Measurements from ENCODE around the gene GUCY1A2.

The GUCY1A2 gene

GRCh38 chr11:106668147-106668546, 350.1 kb downstream of the GUCY1A2 start:
- no peaks in the 10 kb centered on the region for H3K4me1 ChIP-seq
- H3K27me3 ChIP-seq (ENCODE audit: low read depth): no peaks in the 10 kb centered on the region
- DNase-seq (ENCODE audit: low spot score in 2 of 2): no peak
- H3K4me3 ChIP-seq: no peak overlapping the region
- in situ Hi-C loops (cut with MboI; ENCODE audit: low sequenced_read_pairs): no loop called here
- H3K36me3 ChIP-seq (replicated peaks): no peaks in the 10 kb centered on the region
- H3K9me3 ChIP-seq: no peaks in the 10 kb centered on the region

GRCh38 chr11:106656646-106657045, 361.6 kb downstream of the GUCY1A2 start:
- DNase-seq (ENCODE audit: low spot score in 2 of 2): no peak
- in situ Hi-C loops (cut with MboI; ENCODE audit: low sequenced_read_pairs): no loop called here

GRCh38 chr11:106644824-106645223, 373.5 kb downstream of the GUCY1A2 start:
- Histone ChIP-seq H3K9me3 (no peaks in the 10 kb centered on the region), H3K27me3 (ENCODE audit: low read depth) (no peaks in the 10 kb centered on the region), H3K36me3 (replicated peaks) (no peaks in the 10 kb centered on the region), H3K4me1 (no peaks in the 10 kb centered on the region), H3K4me3 (no peak overlapping the region)
- in situ Hi-C loops (cut with MboI; ENCODE audit: low sequenced_read_pairs): no loop called here
- DNase-seq (ENCODE audit: low spot score in 2 of 2): no peak

More at GRCh38 chr11:106656646-106657045, 361.6 kb downstream of the GUCY1A2 start:
- Histone ChIP-seq H3K4me1 (no peaks in the 10 kb centered on the region), H3K9me3 (no peaks in the 10 kb centered on the region), H3K36me3 (replicated peaks) (no peaks in the 10 kb centered on the region), H3K27me3 (ENCODE audit: low read depth) (no peaks in the 10 kb centered on the region), H3K4me3 (no peak overlapping the region)

- in situ Hi-C loops (cut with MboI; ENCODE audit: low sequenced_read_pairs): no loop called here
- no peaks in the 10 kb centered on the region for H3K4me1 ChIP-seq
- no peaks in the 10 kb centered on the region for H3K27me3 ChIP-seq (ENCODE audit: low read depth)
- no peak overlapping the region for H3K4me3 ChIP-seq
- no peaks in the 10 kb centered on the region for H3K9me3 ChIP-seq
- DNase-seq (ENCODE audit: low spot score in 2 of 2): no peak
- no peaks in the 10 kb centered on the region for H3K36me3 ChIP-seq (replicated peaks)
These were observed 375.9 kb downstream of the GUCY1A2 start for GRCh38 chr11:106642331-106642730.

GRCh38 chr11:106632283-106632682, 386.0 kb downstream of the GUCY1A2 start:
- Histone ChIP-seq H3K4me1 (no peaks in the 10 kb centered on the region), H3K27me3 (ENCODE audit: low read depth) (no peaks in the 10 kb centered on the region), H3K9me3 (no peaks in the 10 kb centered on the region), H3K36me3 (replicated peaks) (no peaks in the 10 kb centered on the region), H3K4me3 (no peak overlapping the region)
- DNase-seq (ENCODE audit: low spot score in 2 of 2): no peak
- in situ Hi-C loops (cut with MboI; ENCODE audit: low sequenced_read_pairs): no loop called here

- H3K4me1 ChIP-seq: no peaks in the 10 kb centered on the region
- no peak overlapping the region for H3K4me3 ChIP-seq
- no peak for DNase-seq (ENCODE audit: low spot score in 2 of 2)
- no peaks in the 10 kb centered on the region for H3K36me3 ChIP-seq (replicated peaks)
- 0 out of 2 replicates have a peak, but pooled peaks cover 2% of the 10 kb centered on the region for H3K9me3 ChIP-seq
- H3K27me3 ChIP-seq (ENCODE audit: low read depth): no peaks in the 10 kb centered on the region
- in situ Hi-C loops (cut with MboI; ENCODE audit: low sequenced_read_pairs): no loop called here
These were observed 390.6 kb downstream of the GUCY1A2 start for GRCh38 chr11:106627694-106628093.

GRCh38 chr11:106625566-106625965, 392.7 kb downstream of the GUCY1A2 start:
- Histone ChIP-seq H3K27me3 (ENCODE audit: low read depth) (no peaks in the 10 kb centered on the region), H3K4me3 (no peak overlapping the region), H3K9me3 (0 out of 2 replicates have a peak, but pooled peaks cover 2% of the 10 kb centered on the region), H3K4me1 (no peaks in the 10 kb centered on the region), H3K36me3 (replicated peaks) (no peaks in the 10 kb centered on the region)
- no peak for DNase-seq (ENCODE audit: low spot score in 2 of 2)
- in situ Hi-C loops (cut with MboI; ENCODE audit: low sequenced_read_pairs): no loop called here

GRCh38 chr11:106624377-106624776, 393.9 kb downstream of the GUCY1A2 start:
- H3K36me3 ChIP-seq (replicated peaks): no peaks in the 10 kb centered on the region
- H3K4me1 ChIP-seq: no peaks in the 10 kb centered on the region
- no peak overlapping the region for H3K4me3 ChIP-seq
- H3K9me3 ChIP-seq: 0 out of 2 replicates have a peak, but pooled peaks cover 2% of the 10 kb centered on the region
- no peak for DNase-seq (ENCODE audit: low spot score in 2 of 2)
- H3K27me3 ChIP-seq (ENCODE audit: low read depth): no peaks in the 10 kb centered on the region
- in situ Hi-C loops (cut with MboI; ENCODE audit: low sequenced_read_pairs): no loop called here
